ENCODE measurements around the gene AURKAIP1. TPM values are rescaled to one million over a fixed set of nuclear protein-coding genes. Genes with fewer than 3 reads are reported as not detected.

AURKAIP1 gene
- total and polyA plus RNA-seq, 9 of the 15 experiments (the other 6 are each of a cell fraction or from before 2014, with no cell fraction given) = 7.8 to 478 (median 92.0) TPM

DNA sequence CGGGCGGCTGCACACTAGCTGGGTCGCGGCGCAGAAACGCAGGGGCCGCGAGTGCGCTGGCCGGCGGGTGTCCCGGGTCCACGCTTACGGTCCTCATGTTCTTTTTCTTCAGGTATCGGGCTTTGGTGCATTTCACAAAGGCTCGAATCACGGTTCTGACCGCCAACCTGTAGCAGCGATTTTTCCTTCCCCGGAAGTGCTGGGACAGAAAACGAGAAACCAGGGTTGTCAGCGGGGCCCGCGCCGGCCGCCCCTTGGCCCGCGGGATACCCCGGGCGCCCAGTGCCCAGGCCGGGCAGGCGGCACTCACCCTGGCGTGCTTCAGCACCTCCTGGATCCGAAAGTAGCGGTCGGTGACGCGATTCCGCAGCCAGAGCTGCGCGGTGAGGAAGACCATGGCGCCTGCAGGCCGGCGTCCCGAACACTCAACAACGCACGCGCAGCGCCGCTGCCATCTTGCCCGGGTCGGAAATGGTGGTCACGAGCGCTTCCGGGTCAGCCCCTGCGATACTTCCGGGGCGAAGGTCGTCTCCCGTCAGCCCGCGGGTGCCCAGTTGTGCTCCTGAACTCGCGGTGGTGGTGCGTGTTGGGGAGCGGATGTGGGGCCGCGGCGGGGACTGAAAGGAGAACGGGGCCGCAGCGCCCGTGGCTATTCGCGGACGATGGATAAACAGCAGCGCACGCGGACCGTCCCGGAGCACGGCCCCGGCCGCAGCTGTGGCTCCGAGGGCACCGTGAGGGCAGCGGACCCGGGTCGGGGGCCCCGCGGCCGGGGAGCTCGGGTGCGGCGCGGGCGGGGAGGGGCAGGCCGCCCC, 32.0 kb upstream of the AURKAIP1 start, which contains the start of gene MRPL20 (continued):
- TF ChIP-seq, protein P1, sequence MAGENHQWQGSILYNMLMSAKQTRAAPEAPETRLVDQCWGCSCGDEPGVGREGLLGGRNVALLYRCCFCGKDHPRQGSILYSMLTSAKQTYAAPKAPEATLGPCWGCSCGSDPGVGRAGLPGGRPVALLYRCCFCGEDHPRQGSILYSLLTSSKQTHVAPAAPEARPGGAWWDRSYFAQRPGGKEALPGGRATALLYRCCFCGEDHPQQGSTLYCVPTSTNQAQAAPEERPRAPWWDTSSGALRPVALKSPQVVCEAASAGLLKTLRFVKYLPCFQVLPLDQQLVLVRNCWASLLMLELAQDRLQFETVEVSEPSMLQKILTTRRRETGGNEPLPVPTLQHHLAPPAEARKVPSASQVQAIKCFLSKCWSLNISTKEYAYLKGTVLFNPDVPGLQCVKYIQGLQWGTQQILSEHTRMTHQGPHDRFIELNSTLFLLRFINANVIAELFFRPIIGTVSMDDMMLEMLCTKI (IDR thresholded peaks at IDR 0.05; ENCODE audit: partially characterized antibody) = no peak
- TF ChIP-seq ZNF778 (CRISPR knock-in tag; IDR thresholded peaks at IDR 0.05) = no peak
- TF ChIP-seq ZBED1 (IDR thresholded peaks at IDR 0.05) = peak; percentile 82; the same call in 1 of the 2 replicates
- no peak for TF ChIP-seq STAG1 (CRISPR knock-in tag; IDR thresholded peaks at IDR 0.05; ENCODE audit: borderline replicate concordance)
- no peak for TF ChIP-seq ZNF77 (CRISPR knock-in tag; IDR thresholded peaks at IDR 0.05)
- no peak for TF ChIP-seq CBX8 (IDR thresholded peaks at IDR 0.05; ENCODE audit: borderline replicate concordance, extremely low read depth, low read depth, low read length, poor library complexity, severe bottlenecking)
- no peak for TF ChIP-seq CEBPB (tag; IDR thresholded peaks at IDR 0.05)
- TF ChIP-seq, protein P2, sequence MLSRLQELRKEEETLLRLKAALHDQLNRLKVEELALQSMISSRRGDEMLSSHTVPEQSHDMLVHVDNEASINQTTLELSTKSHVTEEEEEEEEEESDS (CRISPR knock-in tag; IDR thresholded peaks at IDR 0.05) = no peak
- peak; percentile 34; the same call in 1 of the 2 replicates for TF ChIP-seq ELF4 (CRISPR knock-in tag; IDR thresholded peaks at IDR 0.05)
- TF ChIP-seq, protein P3, sequence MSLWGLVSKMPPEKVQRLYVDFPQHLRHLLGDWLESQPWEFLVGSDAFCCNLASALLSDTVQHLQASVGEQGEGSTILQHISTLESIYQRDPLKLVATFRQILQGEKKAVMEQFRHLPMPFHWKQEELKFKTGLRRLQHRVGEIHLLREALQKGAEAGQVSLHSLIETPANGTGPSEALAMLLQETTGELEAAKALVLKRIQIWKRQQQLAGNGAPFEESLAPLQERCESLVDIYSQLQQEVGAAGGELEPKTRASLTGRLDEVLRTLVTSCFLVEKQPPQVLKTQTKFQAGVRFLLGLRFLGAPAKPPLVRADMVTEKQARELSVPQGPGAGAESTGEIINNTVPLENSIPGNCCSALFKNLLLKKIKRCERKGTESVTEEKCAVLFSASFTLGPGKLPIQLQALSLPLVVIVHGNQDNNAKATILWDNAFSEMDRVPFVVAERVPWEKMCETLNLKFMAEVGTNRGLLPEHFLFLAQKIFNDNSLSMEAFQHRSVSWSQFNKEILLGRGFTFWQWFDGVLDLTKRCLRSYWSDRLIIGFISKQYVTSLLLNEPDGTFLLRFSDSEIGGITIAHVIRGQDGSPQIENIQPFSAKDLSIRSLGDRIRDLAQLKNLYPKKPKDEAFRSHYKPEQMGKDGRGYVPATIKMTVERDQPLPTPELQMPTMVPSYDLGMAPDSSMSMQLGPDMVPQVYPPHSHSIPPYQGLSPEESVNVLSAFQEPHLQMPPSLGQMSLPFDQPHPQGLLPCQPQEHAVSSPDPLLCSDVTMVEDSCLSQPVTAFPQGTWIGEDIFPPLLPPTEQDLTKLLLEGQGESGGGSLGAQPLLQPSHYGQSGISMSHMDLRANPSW (CRISPR knock-in tag; IDR thresholded peaks at IDR 0.05) = 0 out of 2 replicates have a peak, but pooled peaks have one; percentile 60
- TF ChIP-seq, protein P4, sequence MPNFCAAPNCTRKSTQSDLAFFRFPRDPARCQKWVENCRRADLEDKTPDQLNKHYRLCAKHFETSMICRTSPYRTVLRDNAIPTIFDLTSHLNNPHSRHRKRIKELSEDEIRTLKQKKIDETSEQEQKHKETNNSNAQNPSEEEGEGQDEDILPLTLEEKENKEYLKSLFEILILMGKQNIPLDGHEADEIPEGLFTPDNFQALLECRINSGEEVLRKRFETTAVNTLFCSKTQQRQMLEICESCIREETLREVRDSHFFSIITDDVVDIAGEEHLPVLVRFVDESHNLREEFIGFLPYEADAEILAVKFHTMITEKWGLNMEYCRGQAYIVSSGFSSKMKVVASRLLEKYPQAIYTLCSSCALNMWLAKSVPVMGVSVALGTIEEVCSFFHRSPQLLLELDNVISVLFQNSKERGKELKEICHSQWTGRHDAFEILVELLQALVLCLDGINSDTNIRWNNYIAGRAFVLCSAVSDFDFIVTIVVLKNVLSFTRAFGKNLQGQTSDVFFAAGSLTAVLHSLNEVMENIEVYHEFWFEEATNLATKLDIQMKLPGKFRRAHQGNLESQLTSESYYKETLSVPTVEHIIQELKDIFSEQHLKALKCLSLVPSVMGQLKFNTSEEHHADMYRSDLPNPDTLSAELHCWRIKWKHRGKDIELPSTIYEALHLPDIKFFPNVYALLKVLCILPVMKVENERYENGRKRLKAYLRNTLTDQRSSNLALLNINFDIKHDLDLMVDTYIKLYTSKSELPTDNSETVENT (CRISPR knock-in tag; IDR thresholded peaks at IDR 0.05) = peak; percentile 65
- TF ChIP-seq, protein P5, sequence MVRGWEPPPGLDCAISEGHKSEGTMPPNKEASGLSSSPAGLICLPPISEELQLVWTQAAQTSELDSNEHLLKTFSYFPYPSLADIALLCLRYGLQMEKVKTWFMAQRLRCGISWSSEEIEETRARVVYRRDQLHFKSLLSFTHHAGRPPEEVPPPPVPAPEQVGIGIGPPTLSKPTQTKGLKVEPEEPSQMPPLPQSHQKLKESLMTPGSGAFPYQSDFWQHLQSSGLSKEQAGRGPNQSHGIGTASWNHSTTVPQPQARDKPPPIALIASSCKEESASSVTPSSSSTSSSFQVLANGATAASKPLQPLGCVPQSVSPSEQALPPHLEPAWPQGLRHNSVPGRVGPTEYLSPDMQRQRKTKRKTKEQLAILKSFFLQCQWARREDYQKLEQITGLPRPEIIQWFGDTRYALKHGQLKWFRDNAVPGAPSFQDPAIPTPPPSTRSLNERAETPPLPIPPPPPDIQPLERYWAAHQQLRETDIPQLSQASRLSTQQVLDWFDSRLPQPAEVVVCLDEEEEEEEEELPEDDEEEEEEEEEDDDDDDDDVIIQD (CRISPR knock-in tag; IDR thresholded peaks at IDR 0.05) = 0 out of 2 replicates have a peak, but pooled peaks have one; percentile 12
- no peak for TF ChIP-seq CBFA2T2 (conservative IDR thresholded peaks at IDR 0.05)
- peak; percentile 29 for TF ChIP-seq TCF7 (IDR thresholded peaks at IDR 0.05; ENCODE audit: borderline replicate concordance)
- TF ChIP-seq NONO (IDR thresholded peaks at IDR 0.05; ENCODE audit: low read depth in 2 of 2, low read length in 1 of 2) = peak; percentile 61 to 64; a peak in 3 of 4 replicates
- TF ChIP-seq ZBTB8A (IDR thresholded peaks at IDR 0.05; ENCODE audit: partially characterized antibody) = no peak
- no peak for TF ChIP-seq EHMT2 (IDR thresholded peaks at IDR 0.05)
- TF ChIP-seq FOS (IDR thresholded peaks at IDR 0.05; ENCODE audit: extremely low read depth, insufficient read length) = no peak

Measured in K562 (cell line).